Measurements from ENCODE around the gene CALCOCO1. TPM values are rescaled to one million over a fixed set of nuclear protein-coding genes. Genes with fewer than 3 reads are reported as not detected.

The CALCOCO1 gene
- total and polyA plus RNA-seq, 12 donors, result 48.0 to 187 (median 122) TPM

- DNase-seq, result no peak
- H3K4me3 ChIP-seq, result no peak overlapping the region
- 61 to 69% (median 66%) methylated on average over 16 of the region's 16 CpGs for WGBS, 4 donors
- intact Hi-C loops (cut with DNase I), result no loop called here
- no peaks in the 10 kb centered on the region for H3K9me3 ChIP-seq (replicated peaks in 1 of 3)
- peaks cover 39% of the 10 kb centered on the region for H3K27me3 ChIP-seq
- no peak overlapping the region for H3K27ac ChIP-seq
- H3K4me1 ChIP-seq (replicated peaks in 1 of 2), result peaks cover 0 to 10% of the 10 kb centered on the region in 2 donors
- TF ChIP-seq POLR2A (IDR thresholded peaks at IDR 0.05), result no peak
- TF ChIP-seq, protein P1, sequence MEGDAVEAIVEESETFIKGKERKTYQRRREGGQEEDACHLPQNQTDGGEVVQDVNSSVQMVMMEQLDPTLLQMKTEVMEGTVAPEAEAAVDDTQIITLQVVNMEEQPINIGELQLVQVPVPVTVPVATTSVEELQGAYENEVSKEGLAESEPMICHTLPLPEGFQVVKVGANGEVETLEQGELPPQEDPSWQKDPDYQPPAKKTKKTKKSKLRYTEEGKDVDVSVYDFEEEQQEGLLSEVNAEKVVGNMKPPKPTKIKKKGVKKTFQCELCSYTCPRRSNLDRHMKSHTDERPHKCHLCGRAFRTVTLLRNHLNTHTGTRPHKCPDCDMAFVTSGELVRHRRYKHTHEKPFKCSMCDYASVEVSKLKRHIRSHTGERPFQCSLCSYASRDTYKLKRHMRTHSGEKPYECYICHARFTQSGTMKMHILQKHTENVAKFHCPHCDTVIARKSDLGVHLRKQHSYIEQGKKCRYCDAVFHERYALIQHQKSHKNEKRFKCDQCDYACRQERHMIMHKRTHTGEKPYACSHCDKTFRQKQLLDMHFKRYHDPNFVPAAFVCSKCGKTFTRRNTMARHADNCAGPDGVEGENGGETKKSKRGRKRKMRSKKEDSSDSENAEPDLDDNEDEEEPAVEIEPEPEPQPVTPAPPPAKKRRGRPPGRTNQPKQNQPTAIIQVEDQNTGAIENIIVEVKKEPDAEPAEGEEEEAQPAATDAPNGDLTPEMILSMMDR (IDR thresholded peaks at IDR 0.05), result no peak
- no peaks in the 10 kb centered on the region for H3K36me3 ChIP-seq (replicated peaks in 1 of 2)
These were observed 32.5 kb downstream of the CALCOCO1 start for GRCh38 chr12:53694756-53695151.

DNA sequence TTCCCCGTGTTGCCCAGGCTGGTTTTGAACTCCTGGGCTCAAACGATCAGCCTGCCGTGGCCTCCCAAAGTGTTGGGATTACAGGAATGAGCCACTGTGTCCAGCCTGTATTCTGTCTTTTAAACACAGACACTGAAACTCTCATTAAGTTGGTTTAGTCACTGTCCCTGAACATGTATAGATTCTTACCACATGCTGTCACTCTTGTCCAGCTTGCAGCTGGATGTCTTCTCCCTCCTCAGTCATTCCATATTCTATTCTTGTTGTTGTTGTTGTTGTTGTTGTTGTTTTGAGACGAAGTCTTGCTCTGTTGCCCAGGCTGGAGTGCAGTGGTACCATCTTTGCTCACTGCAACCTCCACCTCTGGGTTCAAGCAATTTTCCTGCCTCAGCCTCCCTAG lies 39.1 kb downstream of the CALCOCO1 start:
- Histone ChIP-seq H3K36me3 (replicated peaks in 1 of 2) (no peaks in the 10 kb centered on the region), H3K27me3 (no peaks in the 10 kb centered on the region), H3K27ac (no peak overlapping the region), H3K4me1 (replicated peaks in 1 of 2) (peaks cover 6 to 10% of the 10 kb centered on the region in 2 donors), H3K4me3 (no peak overlapping the region), H3K9me3 (replicated peaks in 1 of 3) (no peaks in the 10 kb centered on the region)
- no peak for DNase-seq
- TF ChIP-seq, protein P1 (IDR thresholded peaks at IDR 0.05), result no peak
- no peak for TF ChIP-seq POLR2A (IDR thresholded peaks at IDR 0.05)
- 78 to 90% (median 81%) methylated on average over 4 of the region's 4 CpGs for whole genome bisulfite sequencing, 4 donors
- intact Hi-C loops (cut with DNase I), result no loop called here

DNA sequence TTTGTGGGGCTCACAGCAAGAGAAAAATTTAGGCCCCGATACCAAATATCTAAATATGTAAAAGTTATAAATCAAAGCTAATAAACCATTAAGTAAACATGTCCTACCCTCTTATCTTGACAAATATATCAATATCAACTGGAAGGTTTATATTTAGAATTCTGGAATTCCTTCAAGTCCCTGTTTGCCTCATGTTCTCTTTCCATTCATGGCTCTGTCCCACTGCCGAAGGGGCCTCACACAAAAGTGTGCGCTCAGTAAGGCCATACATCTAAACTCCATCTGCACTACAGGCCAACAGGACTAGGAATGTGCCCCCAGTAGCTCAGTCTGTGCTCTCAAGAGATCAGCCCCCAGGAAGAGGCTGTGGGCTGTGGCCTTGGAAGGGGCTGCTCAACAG lies 40.8 kb downstream of the CALCOCO1 start:
- TF ChIP-seq POLR2A (IDR thresholded peaks at IDR 0.05), result no peak
- TF ChIP-seq, protein P1 (IDR thresholded peaks at IDR 0.05), result no peak
- no peak for DNase-seq
- Histone ChIP-seq H3K36me3 (replicated peaks in 1 of 2) (no peaks in the 10 kb centered on the region), H3K4me1 (replicated peaks in 1 of 2) (peaks cover 6 to 10% of the 10 kb centered on the region in 2 donors), H3K9me3 (replicated peaks in 1 of 3) (no peaks in the 10 kb centered on the region), H3K27me3 (no peaks in the 10 kb centered on the region), H3K27ac (peak overlapping the region in 1 of 5 donors; percentile 17), H3K4me3 (no peak overlapping the region)
- intact Hi-C loops (cut with DNase I), result no loop called here
- 37 to 74% (median 62%) methylated on average over 3 of the region's 3 CpGs for WGBS, 4 donors

DNA sequence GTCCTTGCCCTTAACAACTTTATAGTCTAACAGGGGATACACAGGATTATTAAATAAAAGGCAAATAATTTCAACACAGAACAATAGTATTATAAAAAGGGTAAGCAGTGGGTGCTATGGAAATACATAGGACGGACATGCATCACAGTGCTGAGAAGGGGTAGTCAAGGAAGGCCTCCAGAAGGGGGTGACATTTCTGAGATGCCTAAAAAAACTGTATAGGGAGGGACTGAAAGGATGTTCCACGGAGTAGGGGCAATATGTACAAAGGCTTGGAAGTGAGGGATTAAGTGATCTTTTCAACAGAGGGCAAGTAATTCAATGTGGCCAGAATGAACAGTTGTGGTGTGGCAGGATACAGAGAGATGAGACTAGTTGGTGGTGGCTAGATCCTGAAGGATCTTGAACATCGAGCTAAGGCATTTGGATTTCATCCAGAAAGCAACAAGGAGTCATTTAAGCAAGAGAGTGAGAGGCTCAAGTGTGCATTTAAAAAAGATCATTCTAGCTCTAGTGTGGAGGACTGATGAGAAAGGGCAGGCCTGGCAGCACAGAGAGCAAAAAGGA lies 42.5 kb downstream of the CALCOCO1 start:
- H3K4me1 ChIP-seq (replicated peaks in 1 of 2), result peaks cover 6 to 10% of the 10 kb centered on the region in 2 donors

More for the DNA sequence above, 42.5 kb downstream of the CALCOCO1 start:
- H3K27me3 ChIP-seq, result no peaks in the 10 kb centered on the region
- DNase-seq, result no peak
- H3K9me3 ChIP-seq (replicated peaks in 1 of 3), result no peaks in the 10 kb centered on the region
- H3K36me3 ChIP-seq (replicated peaks in 1 of 2), result no peaks in the 10 kb centered on the region
- WGBS, 4 donors, result 75 to 84% (median 79%) methylated on average over 3 of the region's 3 CpGs
- intact Hi-C loops (cut with DNase I), result no loop called here
- no peak overlapping the region for H3K4me3 ChIP-seq
- no peak overlapping the region for H3K27ac ChIP-seq
- TF ChIP-seq, protein P1 (IDR thresholded peaks at IDR 0.05), result no peak
- no peak for TF ChIP-seq POLR2A (IDR thresholded peaks at IDR 0.05)

All from adrenal gland (tissue), 12 donors.